ENCODE data around the gene DAB2IP.
A peak's percentile ranks its signal among the peaks of the same experiment; 100 is the strongest.

- TF ChIP-seq, protein P1, sequence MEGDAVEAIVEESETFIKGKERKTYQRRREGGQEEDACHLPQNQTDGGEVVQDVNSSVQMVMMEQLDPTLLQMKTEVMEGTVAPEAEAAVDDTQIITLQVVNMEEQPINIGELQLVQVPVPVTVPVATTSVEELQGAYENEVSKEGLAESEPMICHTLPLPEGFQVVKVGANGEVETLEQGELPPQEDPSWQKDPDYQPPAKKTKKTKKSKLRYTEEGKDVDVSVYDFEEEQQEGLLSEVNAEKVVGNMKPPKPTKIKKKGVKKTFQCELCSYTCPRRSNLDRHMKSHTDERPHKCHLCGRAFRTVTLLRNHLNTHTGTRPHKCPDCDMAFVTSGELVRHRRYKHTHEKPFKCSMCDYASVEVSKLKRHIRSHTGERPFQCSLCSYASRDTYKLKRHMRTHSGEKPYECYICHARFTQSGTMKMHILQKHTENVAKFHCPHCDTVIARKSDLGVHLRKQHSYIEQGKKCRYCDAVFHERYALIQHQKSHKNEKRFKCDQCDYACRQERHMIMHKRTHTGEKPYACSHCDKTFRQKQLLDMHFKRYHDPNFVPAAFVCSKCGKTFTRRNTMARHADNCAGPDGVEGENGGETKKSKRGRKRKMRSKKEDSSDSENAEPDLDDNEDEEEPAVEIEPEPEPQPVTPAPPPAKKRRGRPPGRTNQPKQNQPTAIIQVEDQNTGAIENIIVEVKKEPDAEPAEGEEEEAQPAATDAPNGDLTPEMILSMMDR (conservative IDR thresholded peaks at IDR 0.05 in 1 of 2, IDR thresholded peaks at IDR 0.05 in 1 of 2; ENCODE audit: low read depth in 1 of 2, low read length in 2 of 2), result peak in 1 of 2 donors; percentile 4
- no peak for TF ChIP-seq EZH2 (IDR thresholded peaks at IDR 0.05; ENCODE audit: low read length, missing control alignments)
These were observed 41.4 kb upstream of the DAB2IP start for GRCh38 chr9:121609822-121610637.
